HG02678 (cell line): ENCODE data around the gene SH2D1A.
"Not testable (repeated sequence)": the region's sequence is repeated elsewhere in the genome, so short reads cannot be mapped to it uniquely, and the experiment has no call there.

ENCODE experiments used
- ATAC-seq: cut with Tn5 transposase; IDR thresholded peaks from one replicate; pipeline ENCODE4 v1.9.1; 2021; ENCODE audit warnings: mild to moderate bottlenecking, moderate library complexity; ENCODE audit not compliant: unreplicated experiment

The SH2D1A gene

DNA sequence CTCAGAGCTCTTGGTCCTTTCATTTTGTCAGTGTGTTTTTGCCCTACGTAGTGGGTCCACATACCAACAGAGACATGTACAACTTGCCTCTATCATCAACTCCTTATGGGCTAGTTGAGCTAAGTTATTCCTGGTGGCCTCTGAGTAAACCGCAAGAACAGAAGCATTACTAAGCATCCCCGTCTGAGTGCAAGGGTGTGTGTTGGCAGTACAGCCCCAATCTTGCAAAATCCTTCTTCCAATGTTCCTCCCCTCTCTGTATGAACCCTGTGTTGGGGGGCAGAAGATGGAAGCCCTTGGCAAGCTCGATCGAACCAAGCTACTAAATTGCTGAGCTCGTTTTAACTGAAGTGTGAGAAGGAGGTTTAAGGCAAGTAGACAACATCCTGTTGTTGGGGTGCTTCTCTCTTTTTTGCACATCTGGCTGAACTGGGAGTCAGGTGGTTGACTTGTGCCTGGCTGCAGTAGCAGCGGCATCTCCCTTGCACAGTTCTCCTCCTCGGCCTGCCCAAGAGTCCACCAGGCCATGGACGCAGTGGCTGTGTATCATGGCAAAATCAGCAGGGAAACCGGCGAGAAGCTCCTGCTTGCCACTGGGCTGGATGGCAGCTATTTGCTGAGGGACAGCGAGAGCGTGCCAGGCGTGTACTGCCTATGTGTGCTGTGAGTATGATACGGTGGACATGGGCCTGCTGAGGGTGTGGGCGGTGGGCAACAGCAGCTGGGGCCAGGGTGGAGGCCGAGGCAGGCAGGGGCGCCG, at the start of gene SH2D1A:
TSS of gene SH2D1A (plus strand) at position 447 of the 760 bp plus-strand sequence. CDS start at position 527, 80 bp downstream.
- ATAC-seq: no peak

DNA sequence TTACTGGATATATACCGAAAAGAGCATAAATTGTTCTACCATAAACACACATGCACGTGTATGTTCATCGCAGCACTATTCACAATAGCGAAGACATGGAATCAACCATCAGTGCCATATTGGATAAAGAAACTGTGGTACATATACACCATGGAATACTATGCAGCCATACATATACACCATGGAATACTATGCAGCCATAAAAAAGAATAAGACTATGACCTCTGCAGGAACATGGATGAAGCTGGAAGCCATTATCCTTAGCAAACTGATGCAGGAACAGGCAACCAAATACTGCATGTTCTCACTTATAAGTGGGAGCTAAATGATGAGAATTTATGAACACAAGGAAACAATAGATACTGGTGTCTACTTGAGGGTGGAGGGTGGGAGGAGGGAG, 47.0 kb upstream of the SH2D1A start:
- not testable (repeated sequence) for ATAC-seq

DNA sequence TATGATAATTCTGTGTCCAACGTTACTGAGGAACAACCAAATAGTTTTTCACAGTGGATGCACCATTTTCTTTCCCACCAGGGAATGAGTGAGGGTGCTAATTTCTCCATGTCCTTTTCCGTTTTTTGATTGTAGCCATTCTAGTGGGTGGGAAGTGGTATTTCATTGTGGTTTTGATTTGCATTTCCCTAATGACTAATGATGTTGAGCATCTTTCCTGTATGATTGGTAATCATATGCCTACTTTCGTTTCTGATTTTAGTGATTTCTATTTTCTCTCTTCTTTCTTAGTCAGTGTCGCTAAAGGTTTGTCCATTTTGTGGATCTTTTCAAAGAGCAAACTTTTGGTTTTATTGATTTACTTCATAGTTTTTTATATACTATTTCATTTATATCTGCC, 46.0 kb upstream of the SH2D1A start:
- ATAC-seq: no peak

DNA sequence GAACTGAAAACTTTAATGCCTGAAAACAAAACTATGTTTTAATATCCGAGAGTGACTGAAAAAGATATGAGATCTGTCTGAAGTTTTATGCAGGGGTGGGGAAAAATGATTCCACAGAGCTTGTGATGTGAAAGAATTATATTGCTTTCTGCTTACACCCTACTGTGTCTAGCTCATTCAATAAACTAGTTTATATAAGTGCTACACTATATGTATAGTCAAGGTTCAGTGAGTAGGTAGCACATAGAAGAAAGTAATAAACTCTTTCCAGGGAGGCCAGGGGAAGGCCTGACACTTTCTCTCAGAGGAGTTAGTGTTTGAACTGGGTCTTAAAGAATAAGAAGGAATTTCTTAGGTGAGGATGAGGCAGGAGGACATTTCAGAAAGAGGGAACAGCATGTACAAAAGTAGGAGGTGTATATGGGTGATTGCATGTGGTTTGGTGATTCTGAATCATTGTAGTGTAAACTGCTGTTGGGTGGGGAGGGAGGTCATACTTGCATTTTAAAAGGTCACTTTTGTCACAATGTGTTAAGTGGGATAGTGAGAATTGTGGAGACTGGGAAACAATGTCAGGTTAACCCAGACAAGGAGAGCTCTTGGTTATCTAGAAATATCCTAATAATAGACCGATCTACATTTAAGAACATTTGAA, 39.0 kb upstream of the SH2D1A start:
- ATAC-seq: no peak

DNA sequence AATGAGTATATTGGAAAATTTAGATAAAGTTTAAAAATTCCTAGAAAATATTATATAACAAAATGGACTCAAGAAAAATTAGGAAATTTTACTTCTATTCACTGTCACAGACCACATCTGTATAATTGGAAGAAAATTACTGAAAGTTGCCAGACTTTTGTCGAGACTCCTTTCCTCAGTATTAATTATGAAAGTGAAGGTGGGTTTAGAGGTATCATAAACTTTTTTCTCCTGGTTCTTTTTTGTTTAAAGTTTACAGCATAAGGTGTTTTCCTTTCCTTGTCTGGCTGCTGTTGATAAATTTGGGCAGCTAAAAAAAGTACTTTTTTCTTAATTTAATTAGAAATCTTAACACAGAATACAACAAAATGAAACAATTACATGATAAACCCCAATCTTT, 20.6 kb upstream of the SH2D1A start:
- no peak for ATAC-seq

DNA sequence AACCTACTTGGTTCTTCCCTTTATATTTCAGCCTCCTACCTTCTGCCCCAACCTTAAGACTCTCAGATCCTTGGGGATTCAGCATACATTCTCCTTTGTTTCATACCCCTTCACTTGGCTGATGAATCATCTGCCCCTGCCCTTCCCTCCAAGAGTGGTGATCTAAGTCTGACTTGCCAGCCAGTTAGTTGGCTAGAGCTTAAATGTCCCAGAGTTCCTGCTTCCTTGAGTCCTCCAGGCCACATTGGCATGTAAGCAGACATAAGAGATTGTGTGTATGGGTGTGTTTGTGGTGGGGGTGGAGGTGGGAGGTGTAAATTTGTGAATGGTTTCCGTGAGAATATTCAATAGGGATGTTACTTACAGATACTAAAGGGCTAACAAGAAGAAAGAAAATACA, 17.6 kb upstream of the SH2D1A start:
- no peak for ATAC-seq

DNA sequence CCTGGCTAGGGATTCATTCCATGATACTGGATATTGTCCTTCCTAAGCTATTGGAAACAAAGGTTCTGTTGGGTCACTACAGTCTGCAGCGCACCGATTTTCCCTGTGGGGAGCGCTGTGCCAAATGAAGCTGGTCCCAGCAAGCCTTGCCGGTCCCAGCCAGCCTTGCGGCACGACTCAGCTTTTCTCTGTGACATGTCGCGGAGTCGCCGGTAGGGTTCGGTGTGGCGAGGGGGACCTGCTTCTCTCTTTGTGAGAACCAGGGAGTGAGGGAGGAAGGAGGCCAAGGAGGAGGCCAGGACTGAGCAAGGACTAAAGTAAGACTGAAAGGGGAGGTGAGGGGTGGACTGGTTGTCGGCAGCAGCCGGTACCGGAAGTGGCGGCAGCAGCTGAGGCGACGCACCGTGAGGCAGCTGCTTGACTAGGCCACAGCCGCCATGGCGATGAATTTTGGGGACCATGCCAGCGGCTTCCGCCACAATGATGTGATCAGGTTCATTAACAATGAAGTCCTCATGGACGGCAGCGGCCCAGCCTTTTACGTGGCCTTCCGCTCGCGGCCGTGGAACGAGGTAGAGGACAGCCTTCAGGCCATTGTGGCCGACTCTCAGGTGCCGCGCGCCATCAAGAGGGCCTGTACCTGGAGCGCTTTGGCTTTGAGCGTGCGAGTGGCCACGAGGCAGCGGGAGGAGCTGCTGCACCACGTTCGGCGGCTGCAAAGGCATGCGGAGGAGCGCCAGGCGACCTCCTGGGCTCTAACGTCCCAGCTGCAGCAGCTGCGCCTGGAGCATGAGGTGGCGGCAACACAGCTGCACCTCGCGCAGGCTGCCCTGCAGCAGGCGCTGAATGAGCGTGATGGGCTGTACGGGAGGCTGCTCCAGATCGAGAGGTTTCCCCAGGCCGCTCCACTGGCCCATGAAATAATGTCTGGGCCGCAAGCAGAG, 13.6 kb upstream of the SH2D1A start, which contains the start of gene TEX13D:
TSS of gene TEX13D (plus strand) at position 180 of the 944 bp plus-strand sequence. CDS start at position 438, 258 bp downstream.
- no peak for ATAC-seq

DNA sequence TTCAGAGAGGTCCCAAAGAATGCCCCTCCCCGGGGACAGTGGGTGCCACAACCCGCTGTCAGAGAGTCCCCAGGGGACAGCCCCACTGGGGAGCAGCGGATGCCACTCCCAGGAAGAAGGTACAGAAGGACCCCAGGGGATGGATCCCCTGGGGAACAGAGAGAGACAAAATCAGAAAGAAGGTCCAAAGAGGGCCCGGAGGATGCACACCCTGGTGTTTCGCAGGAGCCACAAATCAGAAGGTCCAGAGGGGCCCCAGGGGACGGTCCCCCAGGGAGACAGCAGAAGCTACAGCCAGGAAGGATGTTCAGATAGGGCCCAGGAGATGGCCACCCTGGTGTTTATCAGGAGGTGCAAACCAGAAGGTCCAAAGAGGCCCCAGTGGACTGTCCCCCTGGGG, 12.5 kb upstream of the SH2D1A start:
- ATAC-seq: no peak

DNA sequence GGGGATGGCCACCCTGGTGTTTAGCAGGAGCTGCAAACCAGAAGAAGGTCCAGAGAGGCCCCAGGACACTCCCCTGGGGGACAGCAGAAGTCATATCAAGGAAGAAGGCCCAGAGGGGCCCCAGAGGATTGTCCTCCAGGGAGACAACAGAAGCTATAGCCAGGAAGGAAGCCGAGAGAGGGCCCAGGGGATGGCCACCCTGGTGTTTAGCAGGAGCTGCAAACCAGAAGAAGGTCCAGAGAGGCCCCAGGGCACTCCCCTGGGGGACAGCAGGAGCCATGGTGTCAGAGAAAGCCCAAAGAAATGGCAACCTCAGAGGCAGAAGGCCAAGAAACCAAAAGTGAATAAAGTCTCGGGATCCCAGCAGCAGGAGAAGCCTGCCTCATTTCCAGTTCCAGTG, 11.8 kb upstream of the SH2D1A start:
- not testable (repeated sequence) for ATAC-seq

DNA sequence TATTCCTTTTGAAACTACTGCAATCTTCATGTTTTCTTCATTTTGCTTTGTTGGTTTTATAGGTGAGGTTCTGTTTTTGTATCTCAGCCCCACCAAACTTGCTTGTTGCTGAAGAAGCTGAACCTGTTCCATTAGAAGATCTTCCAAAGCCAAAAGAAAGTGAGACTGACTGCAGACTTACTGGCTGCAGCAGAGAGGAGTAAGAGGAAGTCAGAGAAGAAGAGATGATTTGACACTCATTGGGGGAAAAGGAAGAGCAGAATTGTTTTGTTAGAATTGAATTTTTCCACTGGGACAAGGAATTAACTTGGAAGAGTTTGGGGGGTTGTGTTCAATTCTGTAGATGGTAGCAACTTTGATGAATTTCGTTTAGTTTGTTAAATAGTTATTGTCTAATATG, 10.8 kb upstream of the SH2D1A start:
- no peak for ATAC-seq

DNA sequence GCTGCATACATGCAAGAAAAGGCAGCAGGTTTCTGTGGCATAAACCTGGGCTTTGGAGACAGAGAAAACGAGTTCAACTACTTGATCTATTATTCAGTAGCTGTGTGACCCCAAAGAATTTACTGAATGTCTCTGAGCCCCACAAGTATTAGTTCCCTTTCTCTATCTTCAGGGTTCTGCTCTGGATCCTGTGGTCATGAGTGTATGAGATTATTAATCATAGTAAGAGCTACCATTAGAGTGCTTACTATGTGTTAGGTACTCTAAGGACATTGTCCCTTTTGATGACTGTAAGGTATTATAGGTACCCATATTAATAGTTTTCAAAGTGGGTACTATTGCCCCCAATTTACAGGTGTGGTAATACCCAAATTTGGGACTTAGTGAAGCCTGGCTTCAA, 8.4 kb upstream of the SH2D1A start:
- ATAC-seq: no peak

DNA sequence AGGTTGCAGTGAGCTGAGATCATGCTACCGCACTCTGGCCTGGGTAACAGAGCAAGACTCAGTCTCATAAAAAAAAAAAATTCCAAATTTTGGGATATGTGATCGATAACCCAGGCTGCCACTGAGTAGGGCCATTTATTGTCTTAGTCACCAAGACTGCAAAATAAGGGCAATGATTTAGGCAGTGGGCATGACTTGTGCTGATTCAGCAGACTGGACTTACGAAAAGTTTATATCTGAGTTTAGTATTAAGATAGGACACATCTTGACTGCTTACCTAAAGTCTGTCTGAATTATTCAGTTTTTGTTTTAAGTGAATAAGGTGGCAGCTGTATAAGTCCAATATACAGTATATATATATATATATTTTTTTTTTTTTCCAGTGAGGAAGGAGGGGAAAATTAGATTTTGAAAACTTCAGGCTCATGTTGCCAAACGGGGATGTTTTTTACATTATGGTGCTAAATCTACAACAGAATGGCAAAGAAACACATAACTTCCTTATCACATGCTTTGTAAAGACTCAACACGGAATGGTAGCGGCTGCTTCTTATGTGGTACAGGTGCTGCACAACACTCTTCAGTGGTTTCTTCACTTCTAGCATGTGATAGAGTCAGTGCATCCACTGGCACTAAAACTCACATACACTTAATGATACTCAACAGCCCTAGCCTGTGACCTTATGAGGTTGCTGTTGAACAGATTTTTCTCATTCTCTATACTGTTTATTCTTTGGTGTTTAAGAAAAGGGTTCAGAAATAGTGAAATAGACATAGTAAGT, 7.4 kb upstream of the SH2D1A start:
- no peak for ATAC-seq

DNA sequence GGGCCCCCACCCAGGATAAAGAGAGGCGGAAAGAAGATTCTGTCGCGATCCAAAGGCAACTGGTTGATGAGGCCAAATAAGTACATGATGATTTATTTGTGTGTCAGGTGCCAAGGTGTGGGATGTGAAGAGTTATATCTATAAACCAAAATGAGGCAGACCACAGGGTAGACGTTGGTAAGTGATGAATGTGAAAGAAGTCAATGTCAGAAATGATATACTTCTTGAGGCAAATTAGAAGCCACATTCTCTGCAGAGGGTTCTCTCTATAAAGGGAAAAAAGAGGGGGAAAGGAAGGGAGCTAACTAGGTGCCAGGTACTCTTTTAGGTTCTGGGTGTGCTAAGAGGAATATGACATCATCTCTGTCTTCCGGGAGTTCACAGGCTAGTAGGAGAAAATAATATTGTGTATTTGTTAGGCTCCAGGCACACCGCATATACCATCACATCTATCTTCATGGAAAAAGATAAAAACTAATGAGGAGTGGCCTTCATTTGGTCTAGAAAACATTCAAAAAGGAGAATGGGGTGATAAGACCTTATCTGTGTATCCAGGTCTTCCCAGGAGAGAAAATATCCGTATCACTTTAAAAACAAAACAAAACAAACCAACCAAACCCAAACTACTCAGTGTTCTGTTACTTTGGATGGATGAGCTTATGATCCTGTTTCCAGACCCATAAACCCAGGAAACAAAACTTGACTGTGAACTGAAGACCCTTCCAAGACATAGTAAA, 4.8 kb upstream of the SH2D1A start:
- no peak for ATAC-seq

DNA sequence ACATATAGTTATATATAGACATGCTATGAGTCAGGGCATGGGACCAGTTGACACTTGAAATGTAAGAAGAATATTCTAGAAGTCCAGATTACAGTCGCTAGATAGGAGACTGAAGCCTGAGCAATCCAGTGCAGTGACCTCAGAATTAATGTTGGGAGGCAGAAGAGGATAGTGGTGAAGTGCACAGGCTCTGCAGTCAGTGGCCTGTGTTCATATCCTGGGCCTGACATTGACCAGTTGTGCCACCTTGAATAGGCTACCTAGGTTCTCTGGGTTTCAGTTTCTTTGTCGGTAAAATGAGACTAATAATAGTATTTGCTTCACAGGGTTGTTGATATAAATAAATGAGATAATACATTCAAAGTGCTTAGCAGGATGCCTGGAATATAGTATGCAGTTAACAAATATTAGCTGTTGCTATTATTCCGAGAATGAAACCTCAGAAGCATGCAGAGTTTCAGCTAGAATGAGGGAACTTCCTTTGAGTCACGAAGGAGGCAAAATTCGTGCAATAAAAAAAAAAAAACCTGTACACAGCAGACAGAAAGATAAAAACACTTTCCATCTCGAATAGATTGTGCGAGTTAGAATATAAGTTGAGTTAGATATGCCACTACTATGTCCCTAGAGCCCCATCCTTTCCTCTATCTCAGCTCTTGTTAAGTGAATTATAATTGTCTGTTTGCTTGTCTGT, 4.0 kb upstream of the SH2D1A start:
- no peak for ATAC-seq

DNA sequence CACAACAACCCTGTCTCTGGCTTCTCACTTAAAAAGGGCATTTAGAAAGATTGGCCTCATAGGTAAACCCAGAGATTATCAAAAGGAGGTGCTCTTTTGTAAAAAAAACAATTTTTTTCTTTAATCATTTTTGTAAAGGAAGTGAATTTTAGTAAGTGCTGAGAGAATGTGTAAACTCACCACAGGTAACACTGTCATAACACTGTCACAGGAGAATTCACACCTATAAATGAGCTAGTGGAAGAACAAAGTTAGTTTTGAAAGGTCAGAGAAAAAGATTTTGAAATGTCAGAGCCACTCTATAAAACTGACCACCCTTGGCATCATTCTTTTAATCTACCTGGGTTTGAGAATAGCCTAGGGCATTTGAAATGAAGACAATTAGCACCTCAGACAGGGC, 3.3 kb upstream of the SH2D1A start:
- no peak for ATAC-seq

DNA sequence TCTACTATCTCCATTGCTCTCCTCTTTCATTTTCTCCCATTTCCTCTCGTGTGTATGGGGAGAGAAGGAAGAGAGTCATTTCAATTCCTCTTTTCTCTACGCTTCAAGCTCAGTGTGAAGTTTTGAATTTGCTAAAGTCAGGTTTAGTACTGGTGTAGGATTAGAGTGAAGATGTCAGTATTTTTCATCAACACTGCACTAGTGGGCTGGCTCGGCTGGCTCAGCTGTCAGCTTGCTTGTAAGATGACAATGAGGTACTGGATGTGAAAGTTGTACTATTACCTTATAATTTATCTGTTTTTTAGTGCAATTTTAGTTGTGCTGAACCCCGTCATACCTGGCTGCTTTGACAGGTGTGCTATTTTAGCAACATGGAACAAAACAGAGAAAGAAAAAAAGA, 2.1 kb upstream of the SH2D1A start:
- no peak for ATAC-seq

DNA sequence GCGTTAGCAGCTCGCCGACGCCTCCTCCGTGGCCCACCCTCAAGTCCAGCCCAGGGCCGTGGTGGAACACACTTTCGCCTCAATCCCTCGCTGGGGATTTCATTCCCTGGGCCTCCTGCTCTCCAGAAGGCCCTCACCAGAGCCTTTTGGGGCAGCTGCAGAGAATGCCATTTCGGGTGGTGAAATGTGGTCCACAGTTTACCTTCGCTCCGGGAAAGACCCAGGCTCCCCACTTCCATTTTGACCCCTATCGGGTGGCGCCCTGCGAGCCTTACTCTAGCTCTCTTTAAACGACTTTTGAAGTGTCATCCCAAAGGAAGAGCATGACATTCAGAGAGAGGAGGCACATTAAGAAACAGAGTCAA, 496 bp downstream of the SH2D1A start:
- ATAC-seq: no peak

DNA sequence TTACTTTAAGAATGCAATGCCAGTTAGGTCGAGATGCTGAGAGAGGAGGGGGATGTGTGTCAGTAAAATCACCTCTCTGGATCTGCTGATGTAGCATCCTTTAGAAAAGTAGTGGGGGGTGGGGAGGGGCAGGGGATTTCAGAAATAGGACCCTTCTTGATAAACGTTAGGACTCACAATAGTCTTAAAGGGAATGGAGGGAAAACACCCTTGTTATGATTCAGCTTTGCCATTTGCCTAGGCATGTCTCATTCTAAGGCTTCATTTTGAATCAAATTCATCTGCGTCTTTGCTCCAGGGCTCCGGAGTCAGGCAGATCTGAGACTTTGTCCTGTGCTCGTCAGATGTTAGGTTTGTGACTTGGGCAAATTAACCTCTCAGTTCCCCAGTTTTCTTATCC, 879 bp downstream of the SH2D1A start:
- no peak for ATAC-seq

DNA sequence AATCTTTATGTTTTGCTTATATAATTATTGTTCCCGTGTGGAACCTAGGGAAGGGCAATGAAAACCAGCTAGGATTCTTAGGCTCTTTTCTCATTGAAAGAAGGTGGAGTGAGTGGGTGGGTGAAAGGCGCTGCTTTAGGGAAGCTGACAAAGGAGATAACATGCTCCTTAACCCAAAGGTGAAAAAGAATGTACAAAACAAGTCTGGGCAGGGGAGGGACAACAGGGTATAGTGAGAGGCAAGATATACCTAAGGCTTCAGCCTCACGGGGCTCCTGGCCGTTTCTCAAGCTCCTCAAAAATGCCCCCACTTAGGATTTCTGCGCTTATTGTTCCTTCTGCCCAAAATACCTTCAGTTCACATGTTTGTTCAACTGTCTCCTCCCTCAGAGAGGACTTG, 1.8 kb downstream of the SH2D1A start:
- ATAC-seq: no peak
